Measurements from ENCODE around the gene ZNF610.
"Not testable (repeated sequence)": the region's sequence is repeated elsewhere in the genome, so short reads cannot be mapped to it uniquely, and the experiment has no call there.

ZNF610 gene

DNA sequence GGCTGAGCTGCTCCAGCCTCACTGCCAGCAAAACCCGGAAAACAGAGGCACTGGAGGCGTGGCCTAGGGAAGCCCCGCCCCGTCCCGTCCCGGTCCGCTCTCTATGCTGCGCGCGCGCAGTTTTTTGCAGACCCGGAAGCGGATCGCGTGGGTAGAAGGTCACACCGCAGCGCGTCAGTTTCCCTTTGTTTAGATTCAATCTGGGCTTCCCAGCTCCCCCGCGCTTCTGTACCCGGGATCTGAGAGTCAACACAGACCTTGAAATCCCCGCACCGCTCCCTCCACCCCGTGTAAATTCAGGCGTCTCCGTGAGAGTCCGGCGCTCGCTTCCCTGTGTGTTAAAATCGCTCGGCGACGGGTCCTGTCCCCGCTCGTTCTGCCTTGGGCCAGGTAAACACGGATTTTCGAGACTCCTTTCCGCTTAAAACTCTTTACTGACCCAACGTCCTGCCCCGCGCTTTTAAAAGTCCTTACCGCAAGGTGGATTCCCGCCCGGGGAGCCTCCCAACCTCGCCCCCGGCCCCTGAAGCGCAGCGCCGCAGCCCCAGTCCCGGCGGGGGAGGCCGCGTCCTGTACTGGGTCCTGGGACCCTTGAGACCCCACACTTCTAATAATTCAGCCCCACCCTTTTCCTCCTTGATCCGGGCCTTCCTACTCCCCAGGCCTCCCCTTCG lies at the start of gene ZNF610:
Gene ZNF610 (plus strand): TSS at position 127 of the 674 bp plus-strand sequence. CDS start 12,930 bp downstream, outside the sequence.
- DNase-seq, result peak; percentile 2

DNA sequence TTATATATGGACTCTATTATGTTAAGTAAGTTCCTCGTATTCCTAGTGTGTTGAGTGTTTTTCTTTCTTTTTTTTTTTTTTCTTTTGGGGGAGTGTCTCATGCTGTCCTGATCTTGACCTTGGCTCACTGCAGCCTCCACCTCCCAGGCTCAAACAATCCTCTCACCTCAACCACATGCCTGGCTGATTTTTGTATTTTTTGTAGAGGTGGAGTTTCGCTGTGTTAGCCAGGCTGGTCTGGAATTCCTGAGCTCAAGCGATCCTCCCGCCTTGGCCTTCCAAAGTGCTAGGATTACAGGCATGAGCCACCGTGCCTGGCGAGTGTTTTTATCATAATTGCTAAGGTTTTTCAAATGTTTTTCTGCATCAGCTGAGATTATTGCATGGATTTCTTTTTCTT lies 49.8 kb upstream of the ZNF610 start:
- DNase-seq, result no peak

DNA sequence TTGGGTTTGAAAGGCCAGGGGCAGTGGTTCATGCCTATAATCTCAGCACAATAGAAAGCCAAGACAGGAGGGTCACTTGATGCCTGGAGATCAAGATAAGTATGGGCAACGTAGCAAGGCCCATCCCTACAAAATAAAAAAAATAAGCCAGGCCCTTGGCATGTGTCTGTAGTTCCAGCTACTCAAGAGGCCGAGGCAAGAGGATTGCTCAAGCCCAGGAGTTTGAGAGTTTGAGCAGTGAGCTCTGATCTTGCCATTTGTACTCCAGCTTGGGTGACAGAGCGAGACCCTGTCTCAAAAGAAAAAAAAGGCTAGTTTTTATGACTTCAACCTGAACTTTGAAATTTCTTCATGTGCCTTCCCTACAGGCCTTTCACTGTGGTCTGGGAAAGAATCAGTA lies 44.3 kb upstream of the ZNF610 start:
- no peak for DNase-seq

DNA sequence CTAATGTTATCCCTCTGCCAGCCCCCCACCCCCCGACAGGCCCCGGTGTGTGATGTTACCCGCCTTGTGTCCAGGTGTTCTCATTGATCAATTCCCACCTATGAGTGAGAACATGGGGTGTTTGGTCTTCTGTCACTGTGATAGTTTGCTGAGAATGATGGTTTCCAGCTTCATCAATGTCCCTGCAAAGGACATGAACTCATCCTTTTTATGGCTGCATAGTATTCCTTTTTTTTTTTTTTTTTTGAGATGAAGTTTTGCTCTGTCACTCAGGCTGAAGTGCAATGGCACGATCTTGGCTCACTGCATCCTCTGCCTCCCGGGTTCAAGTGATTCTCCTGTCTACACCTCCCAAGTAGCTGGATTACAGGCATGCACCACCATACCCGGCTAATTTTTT lies 43.1 kb upstream of the ZNF610 start:
- not testable (repeated sequence) for DNase-seq

DNA sequence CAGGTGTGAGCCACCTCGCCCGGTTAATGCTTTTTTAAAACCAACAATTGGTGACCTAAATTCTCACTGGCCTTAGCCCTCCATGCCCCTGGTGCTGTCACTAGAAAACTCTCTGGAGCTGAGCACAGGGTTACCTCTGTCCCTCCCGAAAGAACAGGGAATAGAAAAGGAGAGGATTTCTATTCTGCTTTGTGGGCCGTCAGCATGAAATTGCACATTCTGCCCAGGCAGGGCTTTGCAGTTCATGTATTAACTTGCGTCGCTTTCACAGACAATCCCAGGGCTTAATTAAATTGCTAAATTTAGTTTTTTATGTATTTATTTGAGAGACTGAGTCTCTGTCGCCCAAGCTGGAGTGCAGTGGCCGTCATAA lies 39.7 kb upstream of the ZNF610 start:
- no peak for DNase-seq

DNA sequence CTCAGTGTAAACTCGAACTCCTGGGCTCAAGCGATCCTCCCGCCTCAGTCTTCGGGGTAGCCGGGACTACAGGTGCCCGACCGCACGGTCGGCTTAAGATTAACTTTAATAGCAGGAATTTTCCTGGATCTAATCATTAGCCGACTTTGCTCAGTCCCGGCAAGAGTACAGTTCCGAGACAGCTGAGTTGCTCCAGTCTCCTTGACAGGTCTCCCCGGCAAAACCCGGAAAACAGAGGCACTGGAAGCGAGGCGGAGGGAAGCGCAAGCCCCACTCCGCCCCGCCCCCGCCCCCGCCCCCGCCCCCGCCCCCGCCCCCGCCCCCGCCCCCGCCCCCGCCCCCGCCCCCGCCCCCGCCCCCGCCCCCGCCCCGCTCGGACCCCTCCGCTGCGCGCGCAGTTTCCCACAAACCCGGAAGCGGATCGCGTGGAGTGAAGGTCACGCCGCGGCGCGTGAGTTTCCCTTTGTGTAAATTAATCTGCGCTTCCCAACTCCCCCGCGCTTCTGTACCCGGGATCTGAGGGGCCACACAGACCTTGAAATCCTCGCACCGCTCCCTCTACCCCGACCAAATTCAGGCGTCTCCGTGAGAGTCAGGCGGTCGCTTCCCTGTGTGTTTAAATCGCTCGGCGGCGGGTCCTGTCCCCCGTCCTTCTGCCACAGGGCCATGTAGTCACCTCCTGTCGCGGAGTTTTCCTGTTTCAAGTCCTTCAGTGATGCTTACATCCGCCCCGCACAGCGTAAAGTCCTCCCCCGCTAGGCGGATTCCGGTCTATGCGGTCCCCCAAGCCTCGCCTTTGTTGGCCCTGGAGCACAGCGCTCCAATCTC lies 39.1 kb upstream of the ZNF610 start, which contains the start of gene ZNF480:
Gene ZNF480 (plus strand): TSS at position 397 of the 828 bp plus-strand sequence. CDS start 3,244 bp downstream, outside the sequence.
- DNase-seq, result no peak

DNA sequence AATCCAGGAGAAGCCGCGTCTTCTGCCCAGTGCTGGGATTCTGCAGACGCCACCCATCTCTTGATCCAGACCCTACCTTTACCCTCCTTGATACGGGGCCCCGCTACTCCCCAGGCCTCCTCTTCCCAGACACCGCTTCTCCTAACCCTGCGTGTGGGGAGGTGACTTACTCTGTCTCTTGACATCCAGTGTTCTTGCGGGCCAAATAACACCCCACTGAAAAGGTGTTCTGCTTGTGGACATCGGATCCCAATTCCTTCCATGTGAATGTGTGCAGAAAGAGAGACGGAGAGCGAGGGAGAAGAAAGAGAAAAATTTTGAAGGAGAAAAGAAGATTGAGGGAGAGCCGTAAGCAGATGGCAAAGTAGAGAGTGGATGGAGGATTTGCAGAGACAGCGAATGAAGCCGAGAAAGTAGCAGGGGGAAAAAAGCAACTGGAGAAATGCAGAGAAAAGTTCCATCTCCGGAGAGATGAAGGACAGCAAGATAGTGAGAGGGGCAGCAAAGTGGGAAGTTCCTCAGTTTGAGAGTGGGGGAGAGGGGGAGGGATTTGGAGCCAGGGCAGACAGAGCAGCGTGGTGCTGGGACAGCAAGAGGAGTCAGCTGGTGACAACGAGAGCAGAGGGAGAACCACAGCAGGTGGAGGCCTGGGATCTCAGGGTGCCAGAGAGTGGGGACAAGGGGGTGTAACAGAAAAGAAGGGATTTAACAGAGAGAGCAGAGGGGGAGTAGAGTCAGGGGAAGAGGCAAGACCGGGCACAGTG lies 38.3 kb upstream of the ZNF610 start:
- no peak for DNase-seq

DNA sequence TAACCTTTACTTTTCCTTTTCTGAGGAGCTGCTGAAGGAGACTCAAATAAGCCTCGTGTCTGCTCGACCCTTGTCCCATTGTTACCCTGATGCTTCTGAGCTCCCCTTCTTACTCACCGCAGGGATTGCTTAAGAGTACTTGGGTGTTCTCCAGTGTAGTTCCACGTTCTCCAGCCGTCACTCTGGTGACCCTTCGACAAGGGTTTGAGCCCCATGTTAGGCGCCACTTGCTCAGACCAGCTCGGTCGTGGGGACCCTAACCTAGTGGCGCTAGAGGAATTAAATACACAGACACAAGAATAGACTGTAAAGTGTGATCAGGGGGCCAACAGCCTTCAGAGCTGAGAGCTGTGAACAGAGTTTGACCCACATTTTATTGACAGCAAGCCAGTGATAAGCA lies 28.8 kb upstream of the ZNF610 start:
- no peak for DNase-seq

DNA sequence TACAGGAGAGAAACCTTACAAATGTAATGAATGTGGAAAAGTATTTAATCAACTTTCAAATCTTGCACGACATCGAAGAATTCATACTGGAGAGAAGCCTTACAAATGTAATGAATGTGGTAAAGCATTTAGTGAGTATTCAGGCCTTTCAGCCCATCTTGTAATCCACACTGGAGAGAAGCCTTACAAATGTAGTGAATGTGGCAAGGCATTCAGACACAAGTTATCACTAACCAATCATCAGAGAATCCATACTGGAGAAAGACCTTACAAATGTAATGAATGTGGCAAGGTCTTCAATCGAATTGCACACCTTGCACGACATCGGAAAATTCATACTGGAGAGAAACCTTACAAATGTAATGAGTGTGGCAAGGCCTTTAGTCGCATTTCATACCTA lies 13.6 kb upstream of the ZNF610 start:
- no peak for DNase-seq

DNA sequence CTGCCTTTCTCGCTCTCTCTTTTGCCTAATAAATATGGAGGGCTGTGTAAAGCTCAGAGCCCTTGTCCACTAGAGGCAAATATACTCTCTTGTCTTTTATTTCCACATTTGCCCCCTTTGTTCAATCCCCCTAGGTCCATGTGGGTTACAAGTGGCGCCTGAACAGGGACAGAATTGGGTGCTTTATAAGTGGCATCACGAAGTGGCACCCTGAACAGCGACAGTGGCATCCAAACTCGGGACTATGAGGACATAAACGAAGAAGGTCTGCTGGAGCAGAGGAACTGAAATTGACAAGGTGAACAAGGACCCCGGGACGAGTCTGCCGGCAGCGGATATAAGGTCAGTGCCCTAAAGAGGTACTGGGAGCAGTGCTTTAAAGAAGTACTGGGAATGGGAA lies 4.3 kb upstream of the ZNF610 start:
- no peak for DNase-seq

DNA sequence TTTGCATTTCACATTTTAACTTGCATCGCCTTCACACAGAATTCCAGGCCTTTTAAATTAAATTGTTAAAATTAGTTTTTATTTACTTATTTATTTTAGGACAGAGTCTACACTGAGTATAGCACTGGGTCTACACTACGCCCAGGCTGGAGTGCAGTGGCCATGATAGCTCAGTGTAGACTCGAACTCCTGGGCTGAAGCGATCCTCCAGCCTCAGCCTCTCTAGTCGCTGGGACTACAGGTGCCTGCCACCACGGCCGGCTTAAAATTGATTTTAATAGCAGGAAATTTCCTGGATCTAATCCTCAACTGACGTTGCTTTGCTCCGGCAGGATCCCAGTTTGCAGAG lies 301 bp upstream of the ZNF610 start:
- no peak for DNase-seq

DNA sequence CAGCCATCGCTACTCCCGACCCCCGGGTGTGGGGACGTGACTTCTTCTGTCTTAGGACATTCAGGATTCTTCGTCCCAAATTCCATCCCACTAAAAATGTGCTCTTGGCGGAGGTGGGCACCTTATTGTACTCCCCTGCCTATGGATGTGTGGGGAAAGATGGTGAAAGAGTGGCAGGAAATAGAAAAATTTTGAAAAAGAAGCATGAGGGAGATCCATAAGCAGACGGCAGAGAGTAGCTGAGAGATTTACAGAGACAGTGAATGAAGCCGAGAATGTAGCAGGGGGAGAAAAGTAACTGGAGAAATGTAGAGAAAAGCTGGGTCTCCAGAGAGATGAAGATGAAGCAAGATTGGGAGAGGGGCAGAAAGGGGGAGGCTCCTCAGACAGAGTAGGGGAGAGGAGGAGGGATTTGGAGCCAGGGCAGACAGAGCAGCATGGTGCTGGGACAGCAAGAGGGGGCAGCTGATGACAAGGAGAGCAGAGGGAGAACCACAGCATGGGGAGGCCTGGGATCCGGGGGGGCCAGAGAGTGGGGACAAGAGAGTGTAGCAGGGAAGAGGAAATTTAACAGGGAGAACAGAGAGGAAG lies 843 bp downstream of the ZNF610 start:
- no peak for DNase-seq

DNA sequence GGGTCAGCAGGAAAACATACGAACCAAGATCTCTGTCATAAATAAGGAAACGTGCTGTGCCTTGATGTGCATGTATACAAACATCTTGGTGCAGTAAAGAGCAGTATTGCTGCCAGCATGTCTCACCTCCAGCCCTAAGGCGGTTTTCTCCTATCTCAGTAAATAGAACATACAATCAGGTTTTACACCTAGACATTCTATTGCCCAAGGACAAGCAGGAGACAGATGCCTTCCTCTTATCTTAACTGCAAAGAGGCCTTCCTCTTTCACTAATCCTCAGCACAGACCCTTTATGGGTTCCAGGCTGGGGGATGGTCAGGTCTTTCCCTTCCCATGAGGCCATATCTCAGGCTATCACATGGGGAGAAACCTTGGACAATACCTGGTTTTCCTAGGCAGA lies 3.0 kb downstream of the ZNF610 start:
- DNase-seq, result not testable (repeated sequence)

DNA sequence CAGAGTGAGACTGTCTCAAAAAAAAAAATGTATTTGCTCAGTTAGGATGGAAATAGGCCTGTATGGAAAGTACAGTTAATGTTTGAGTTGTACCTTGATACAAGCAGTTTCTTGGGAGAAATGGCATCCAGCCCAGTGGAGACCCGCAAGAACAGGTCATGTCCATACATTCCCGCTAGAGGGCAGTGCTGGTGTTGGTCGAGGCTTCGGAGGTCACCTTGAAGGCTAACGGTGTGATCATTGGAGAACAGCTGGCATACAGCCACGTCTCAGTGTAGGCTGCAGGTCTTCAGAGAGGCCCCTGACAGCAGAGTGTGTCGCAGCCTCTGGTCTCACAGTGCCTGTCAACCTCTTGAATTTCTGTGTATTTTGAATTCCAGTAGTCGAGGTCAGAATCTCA lies 7.5 kb downstream of the ZNF610 start:
- DNase-seq, result no peak

DNA sequence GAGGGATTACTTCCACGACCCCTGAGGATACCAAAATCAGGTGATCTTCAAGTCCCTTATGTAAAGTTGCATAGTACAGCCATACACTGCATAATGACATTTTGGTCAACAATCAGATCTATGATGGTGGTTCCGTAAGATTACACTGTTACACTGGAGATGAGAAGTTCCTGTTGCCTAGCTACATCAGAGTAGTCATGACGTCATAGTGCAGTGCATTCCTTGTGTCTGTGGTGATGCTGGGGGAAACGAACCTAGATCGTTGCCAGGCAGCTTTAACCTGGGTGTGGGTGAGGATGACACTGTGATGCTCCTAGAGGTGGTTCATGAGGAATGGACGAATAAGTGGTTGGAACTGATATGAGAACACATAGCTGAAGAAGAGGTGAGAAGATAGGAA lies 9.1 kb downstream of the ZNF610 start:
- no peak for DNase-seq

DNA sequence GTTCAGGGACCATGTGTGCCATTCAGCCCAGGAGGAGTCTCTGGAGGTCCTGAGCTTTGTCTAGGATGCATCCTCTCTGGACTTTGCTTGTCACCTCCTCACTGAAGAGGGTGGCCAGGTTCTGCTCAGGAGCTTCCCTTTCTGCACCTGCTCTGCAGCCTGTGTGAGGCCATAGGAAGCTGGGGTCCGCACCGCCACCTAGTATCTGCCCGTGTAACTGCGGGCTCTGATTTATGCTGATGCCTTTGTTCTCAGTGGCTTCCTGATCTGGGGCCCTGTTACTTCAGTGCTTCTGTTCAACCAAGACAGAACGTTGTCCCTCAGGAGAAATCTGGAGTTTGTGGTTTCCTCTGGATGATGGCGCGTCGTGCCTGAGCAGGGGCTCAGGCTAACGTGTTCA lies 15.5 kb downstream of the ZNF610 start:
- DNase-seq, result no peak

DNA sequence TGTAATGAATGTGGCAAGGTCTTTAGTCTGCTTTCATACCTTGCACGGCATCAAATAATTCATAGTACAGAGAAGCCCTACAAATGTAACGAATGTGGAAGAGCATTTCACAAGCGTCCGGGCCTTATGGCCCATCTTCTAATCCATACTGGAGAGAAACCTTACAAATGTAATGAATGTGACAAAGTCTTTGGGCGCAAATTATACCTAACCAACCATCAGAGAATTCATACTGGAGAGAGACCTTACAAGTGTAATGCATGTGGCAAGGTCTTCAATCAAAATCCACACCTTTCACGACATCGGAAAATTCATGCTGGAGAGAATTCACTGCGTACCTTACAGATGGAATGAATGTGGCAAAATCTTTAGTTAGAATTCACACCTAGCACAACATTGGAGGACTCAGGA lies 30.4 kb downstream of the ZNF610 start:
- no peak for DNase-seq

DNA sequence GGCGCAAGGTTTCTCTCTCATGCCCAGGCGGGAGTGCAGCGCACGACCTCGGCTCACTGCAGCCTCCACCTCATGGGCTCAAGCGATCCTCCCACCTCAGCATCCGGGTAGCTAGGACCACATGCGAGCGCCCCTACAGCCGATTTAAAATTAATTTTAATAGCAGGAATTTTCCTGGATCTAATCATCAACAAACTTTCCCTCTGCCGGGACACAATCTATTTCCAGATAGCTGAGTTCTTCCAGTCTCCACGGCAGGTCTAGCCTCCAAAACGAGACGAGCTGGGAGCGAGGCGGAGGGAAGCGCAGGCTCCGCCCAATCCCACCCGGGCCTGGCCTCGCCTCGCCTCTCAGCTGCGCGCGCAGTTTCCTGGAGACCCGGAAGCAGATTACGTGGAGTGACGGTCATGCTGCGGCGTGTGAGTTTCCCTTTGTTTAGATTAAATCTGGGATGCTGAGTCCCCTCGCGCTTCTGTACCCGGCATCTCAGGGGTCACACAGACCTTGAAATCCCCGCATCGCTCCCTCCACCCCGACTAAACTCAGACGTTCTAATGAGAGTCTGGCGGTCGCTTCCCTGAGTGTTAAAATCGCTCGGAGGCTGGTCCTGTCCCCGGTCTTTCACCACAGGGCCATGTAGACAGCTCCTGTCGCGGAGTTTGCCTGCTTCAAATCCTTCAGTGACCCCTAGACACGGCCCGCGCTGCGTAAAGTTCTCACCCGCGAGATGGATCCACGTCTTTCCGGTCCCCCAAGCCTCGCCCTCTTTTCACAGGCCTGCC lies 33.7 kb downstream of the ZNF610 start, which contains the start of gene ZNF880:
Gene ZNF880 (plus strand): TSS at position 365 of the 782 bp plus-strand sequence. CDS start 43 bp downstream, at position 408.
- no peak for DNase-seq

DNA sequence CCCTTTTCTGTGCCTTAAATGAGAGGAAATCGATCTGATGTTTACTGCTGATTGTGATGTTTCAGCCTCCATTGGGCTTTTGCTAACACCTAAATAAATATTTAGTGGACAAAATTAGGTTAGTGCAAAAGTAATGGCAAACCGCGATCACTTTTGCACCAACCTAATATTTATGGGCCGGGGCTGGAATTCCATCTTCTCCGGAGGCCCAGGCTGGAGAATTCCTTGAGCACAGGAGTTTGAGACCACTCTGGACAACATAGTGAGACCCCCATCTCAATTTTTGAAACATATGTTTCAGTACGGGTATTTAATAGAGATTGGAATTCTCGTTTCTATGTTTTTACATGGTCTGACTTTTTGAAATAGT lies 34.3 kb downstream of the ZNF610 start:
- DNase-seq, result no peak

DNA sequence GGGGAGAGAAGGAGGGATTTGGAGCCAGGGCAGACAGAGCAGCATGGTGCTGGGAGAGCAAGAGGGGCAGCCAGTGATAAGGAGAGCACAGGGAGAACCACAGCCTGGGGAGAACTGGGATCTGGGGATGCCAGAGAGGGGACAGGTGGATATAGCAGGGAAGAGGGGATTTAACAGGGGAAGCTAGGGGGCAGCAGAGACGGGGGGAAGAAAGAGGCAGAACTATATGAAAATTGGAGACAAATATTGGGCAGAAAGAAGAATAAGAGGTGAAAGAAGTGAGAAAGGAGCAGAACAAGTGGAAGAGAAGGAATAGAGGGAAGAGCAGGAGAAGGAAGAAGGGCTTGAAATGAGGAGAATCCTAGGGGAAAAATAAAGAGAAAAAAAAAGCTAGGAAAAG lies 55.1 kb downstream of the ZNF610 start:
- DNase-seq, result no peak

DNA sequence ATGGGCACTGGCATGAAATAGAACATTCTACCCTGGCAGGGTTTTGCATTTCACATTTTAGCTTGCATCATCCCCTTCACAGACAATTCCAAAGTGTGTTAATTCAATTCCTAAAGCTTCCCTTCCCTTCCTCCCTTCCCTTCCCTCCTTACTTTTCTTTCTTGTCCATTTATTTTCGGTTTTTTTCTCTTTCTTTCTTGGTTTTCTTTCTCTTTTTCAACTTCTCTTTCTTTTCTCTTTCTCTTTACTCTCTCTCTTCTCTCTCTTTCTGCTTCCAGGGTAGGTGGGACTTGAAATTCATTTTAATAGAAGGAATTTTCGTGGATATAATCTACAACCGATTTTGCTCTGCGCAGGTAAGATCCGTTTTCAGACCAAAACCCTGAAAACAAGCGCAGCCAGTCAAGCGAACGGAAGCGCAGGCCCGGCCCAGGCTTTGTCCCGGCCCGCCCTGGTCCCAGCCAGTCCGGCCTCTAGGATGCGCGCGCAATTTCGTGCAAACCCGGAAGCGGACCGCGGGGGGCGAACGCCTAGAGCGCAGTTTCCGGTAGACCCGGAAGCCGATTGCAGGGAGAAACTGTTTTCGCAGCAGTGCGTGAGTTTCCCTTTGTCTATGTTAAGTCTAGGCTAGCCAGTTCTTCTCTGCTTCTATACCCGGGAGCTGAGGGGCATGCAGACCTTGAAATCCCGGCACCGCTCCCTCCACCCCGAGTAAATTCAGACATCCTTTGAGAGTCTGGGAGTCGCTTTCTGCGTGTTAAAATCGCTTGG lies 61.5 kb downstream of the ZNF610 start, which contains the start of gene ZNF528:
Gene ZNF528 (plus strand): TSS at position 540 of the 771 bp plus-strand sequence. CDS start 4,165 bp downstream, outside the sequence.
- DNase-seq, result no peak

DNA sequence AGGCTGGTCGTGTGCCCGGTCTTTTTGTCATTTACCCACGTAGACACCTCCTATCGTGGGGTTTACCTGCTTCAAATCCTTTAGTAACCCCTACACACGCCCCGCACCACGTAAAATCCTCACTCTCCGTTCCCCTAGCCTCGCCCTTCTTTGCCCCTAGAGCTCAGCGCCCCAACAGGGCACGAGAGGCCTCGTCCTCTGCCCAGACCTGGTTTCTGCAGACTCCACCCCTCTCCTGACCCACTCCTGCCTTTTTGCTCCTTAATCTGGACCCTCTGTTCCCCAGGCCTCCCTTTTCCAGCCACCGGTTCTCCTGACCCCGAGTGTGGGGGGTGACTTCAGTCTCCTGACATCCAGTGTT lies 62.0 kb downstream of the ZNF610 start:
- no peak for DNase-seq
